WTC11 (cell line): ENCODE data around the gene SLC26A5. TPM values are rescaled to one million over a fixed set of nuclear protein-coding genes. Genes with fewer than 3 reads are reported as not detected.

ENCODE experiments used
- ATAC-seq: fragments of 200-7000 bp; cut with Tn5 transposase; 2 replicates; pipeline ENCODE4 v1.10.0; 2021; ENCODE audit warnings: mild to moderate bottlenecking, moderate library complexity
- CTCF ChIA-PET: fragments of 300-600 bp; sonication (Branson Sonifier 250); formaldehyde crosslinking; loops from one replicate; lab custom pipeline; 2021; ENCODE audit warnings: antibody characterized with exemption; lab: Charles Lee
- POLR2A ChIA-PET: fragments of 350-600 bp; sonication (Branson Sonifier 250); formaldehyde crosslinking; loops from one replicate; lab custom pipeline; 2021; ENCODE audit warnings: antibody characterized with exemption; lab: Charles Lee
- DNase-seq: peaks from one replicate; pipeline ENCODE4 v3.0.0; 2021; ENCODE audit warnings: low spot score
- H3K27ac Mint-ChIP-seq: 2 replicates; pipeline ENCODE4 v1.8.0; 2021; ENCODE audit warnings: mixed read lengths
- H3K27me3 Mint-ChIP-seq: 2 replicates; pipeline ENCODE4 v1.8.0; 2021; ENCODE audit warnings: low read depth, mild to moderate bottlenecking, moderate library complexity, mixed read lengths
- H3K36me3 Mint-ChIP-seq: 2 replicates; pipeline ENCODE4 v1.8.0; 2021; ENCODE audit warnings: mixed read lengths
- H3K4me1 Mint-ChIP-seq: 2 replicates; pipeline ENCODE4 v1.8.0; 2022; ENCODE audit warnings: mixed read lengths
- H3K4me3 Mint-ChIP-seq: 2 replicates; pipeline ENCODE4 v1.8.0; 2021; ENCODE audit warnings: mild to moderate bottlenecking, moderate library complexity, mixed read lengths
- H3K9me3 Mint-ChIP-seq: 2 replicates; pipeline ENCODE4 v1.8.0; 2021; ENCODE audit warnings: mixed read lengths
- FOXJ3 ChIP-seq: sonication (generic); formaldehyde crosslinking; IDR thresholded peaks from 2 replicates; pipeline ENCODE4 v1.9.0; 2021; ENCODE audit warnings: missing genetic modification reagents, mild to moderate bottlenecking, borderline replicate concordance
- GTF2I ChIP-seq: fragments of 250-450 bp; sonication (Bioruptor Pico); conservative IDR thresholded peaks from 2 replicates; pipeline ENCODE4 v1.4.0; 2021; ENCODE audit warnings: mild to moderate bottlenecking
- JAZF1 ChIP-seq: fragments of 250-450 bp; sonication (Bioruptor Pico); IDR thresholded peaks from 2 replicates; pipeline ENCODE4 v1.9.0; 2021; ENCODE audit warnings: moderate library complexity, mild to moderate bottlenecking, inconsistent platforms
- JUN ChIP-seq: sonication (generic); formaldehyde crosslinking; IDR thresholded peaks from 2 replicates; pipeline ENCODE4 v1.8.0; 2023; ENCODE audit warnings: mild to moderate bottlenecking, missing genetic modification reagents
- MXD4 ChIP-seq: fragments of 250-450 bp; sonication (Bioruptor Pico); IDR thresholded peaks from 2 replicates; pipeline ENCODE4 v1.8.0; 2021; ENCODE audit warnings: mild to moderate bottlenecking, moderate library complexity, borderline replicate concordance
- NR3C1 ChIP-seq: sonication (generic); formaldehyde crosslinking; conservative IDR thresholded peaks from 2 replicates; pipeline ENCODE4 v1.8.1; 2023; ENCODE audit warnings: low read depth, mild to moderate bottlenecking, missing genetic modification reagents
- SMAD4 ChIP-seq: sonication (generic); formaldehyde crosslinking; IDR thresholded peaks from 2 replicates; pipeline ENCODE4 v1.8.0; 2022; ENCODE audit warnings: mild to moderate bottlenecking, missing genetic modification reagents
- ZNF263 ChIP-seq: sonication (generic); formaldehyde crosslinking; IDR thresholded peaks from 2 replicates; pipeline ENCODE4 v1.8.1; 2022; ENCODE audit warnings: low read depth, mild to moderate bottlenecking, moderate library complexity, missing genetic modification reagents
- total RNA-seq: library from RNA; stranded (reverse); gene quantifications from 3 replicates; pipeline ENCODE4 v1.2.3, GENCODE V29; 2021
- TF ChIP-seq, protein P1 (sequence below): fragments of 250-450 bp; sonication (Bioruptor Pico); conservative IDR thresholded peaks from 2 replicates; pipeline ENCODE4 v1.9.0; 2021; ENCODE audit warnings: mild to moderate bottlenecking
- TF ChIP-seq, protein P2 (sequence below): sonication (generic); formaldehyde crosslinking; IDR thresholded peaks from 2 replicates; pipeline ENCODE4 v1.8.1; 2022; ENCODE audit warnings: low read depth, mild to moderate bottlenecking, moderate library complexity, missing genetic modification reagents, borderline replicate concordance
- TF ChIP-seq, protein P3 (sequence below): sonication (generic); formaldehyde crosslinking; IDR thresholded peaks from 2 replicates; pipeline ENCODE4 v1.8.1; 2022; ENCODE audit warnings: mild to moderate bottlenecking, missing genetic modification reagents, moderate library complexity, borderline replicate concordance
- TF ChIP-seq, protein P4 (sequence below): fragments of 250-450 bp; sonication (Bioruptor Pico); IDR thresholded peaks from 2 replicates; pipeline ENCODE4 v1.9.0; 2021; ENCODE audit warnings: mild to moderate bottlenecking
- TF ChIP-seq, protein P5 (sequence below): sonication (generic); formaldehyde crosslinking; IDR thresholded peaks from 2 replicates; pipeline ENCODE4 v1.8.1; 2022; ENCODE audit warnings: missing genetic modification reagents, borderline replicate concordance
- TF ChIP-seq, protein P6 (sequence below): sonication (generic); formaldehyde crosslinking; IDR thresholded peaks from 2 replicates; pipeline ENCODE4 v1.8.1; 2023; ENCODE audit warnings: mild to moderate bottlenecking, missing genetic modification reagents, moderate library complexity

SLC26A5 gene
- total RNA-seq, 1 experiment from 2014 or later = 0.15 TPM

DNA sequence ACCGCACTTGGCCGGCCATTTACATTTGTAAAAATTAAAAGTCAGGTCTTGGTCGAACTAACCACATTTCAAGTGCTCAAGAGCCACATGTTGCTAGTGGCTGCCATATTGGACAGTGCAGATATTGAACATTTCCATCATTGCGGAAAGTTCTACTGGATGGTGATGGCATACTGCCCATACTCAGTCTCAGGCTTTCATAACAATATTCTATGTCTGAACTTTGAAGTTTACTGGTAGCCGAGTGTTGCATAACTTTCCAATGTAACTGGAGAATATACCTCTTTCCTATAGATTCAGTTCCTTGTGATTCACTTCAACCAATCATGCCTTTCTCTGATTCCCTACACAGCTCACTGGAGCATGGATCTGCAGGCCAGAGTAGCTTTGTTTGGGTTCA is 54.9 kb downstream of the SLC26A5 start (continued):
- TF ChIP-seq, protein P1, sequence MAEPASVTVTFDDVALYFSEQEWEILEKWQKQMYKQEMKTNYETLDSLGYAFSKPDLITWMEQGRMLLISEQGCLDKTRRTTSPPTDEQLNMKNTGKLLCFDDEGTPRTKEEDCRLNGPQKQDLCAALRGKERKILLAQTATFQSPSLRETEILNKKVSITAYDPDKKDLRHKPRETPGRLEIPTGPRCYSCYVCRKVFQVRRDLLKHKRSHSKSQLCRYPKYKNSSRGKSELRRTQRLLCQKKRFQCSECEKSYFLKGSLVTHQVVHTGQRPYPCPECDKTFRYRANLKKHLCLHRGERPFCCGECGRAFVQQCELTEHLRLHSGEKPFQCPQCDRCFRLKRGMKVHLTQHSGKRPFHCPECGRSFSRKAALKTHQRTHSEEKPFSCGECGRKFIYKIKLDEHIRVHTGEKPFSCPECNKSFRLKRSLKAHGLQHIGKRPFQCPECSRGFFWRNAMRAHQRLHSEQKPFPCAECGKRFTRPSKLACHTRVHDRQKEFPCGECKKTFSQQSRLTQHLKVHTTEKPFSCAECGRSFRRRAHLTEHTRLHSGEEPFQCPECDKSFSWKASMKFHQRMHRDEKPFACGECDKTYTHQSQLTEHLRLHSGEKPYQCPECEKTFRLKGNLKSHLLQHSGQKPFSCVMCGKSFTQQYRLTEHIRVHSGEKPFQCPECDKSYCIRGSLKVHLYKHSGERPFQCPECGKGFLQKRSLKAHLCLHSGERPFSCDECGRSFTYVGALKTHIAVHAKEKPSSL (CRISPR knock-in tag) = no peak
- no peak for TF ChIP-seq SMAD4 (CRISPR knock-in tag)

DNA sequence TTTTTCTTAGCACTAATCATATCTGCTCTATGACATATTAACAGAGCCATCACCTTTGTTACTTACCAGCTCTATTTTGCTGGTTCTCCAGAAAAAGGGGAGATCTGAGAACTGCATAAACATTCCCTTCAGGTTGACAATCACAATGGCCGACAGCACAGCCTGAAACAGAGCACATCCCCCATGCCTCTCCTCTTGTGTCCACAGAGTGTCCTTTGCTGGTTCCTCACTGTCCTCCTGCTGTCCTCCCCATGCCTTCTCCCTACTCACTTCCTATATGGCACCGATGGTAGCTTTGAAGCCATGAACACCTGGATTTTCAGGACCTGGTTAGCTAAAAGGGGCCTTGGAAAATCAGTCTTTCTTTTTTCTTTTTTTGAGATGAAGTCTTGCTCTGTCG is 56.7 kb downstream of the SLC26A5 start:
- Mint-ChIP-seq H3K27me3 (no peaks in the 10 kb centered on the region), H3K27ac (no peak overlapping the region), H3K4me1 (no peaks in the 10 kb centered on the region), H3K9me3 (no peaks in the 10 kb centered on the region), H3K36me3 (no peaks in the 10 kb centered on the region), H3K4me3 (no peak overlapping the region)
- TF ChIP-seq, protein P2, sequence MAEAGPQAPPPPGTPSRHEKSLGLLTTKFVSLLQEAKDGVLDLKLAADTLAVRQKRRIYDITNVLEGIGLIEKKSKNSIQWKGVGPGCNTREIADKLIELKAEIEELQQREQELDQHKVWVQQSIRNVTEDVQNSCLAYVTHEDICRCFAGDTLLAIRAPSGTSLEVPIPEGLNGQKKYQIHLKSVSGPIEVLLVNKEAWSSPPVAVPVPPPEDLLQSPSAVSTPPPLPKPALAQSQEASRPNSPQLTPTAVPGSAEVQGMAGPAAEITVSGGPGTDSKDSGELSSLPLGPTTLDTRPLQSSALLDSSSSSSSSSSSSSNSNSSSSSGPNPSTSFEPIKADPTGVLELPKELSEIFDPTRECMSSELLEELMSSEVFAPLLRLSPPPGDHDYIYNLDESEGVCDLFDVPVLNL (CRISPR knock-in tag) = no peak
- TF ChIP-seq, protein P3, sequence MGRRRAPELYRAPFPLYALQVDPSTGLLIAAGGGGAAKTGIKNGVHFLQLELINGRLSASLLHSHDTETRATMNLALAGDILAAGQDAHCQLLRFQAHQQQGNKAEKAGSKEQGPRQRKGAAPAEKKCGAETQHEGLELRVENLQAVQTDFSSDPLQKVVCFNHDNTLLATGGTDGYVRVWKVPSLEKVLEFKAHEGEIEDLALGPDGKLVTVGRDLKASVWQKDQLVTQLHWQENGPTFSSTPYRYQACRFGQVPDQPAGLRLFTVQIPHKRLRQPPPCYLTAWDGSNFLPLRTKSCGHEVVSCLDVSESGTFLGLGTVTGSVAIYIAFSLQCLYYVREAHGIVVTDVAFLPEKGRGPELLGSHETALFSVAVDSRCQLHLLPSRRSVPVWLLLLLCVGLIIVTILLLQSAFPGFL (CRISPR knock-in tag) = no peak
- TF ChIP-seq JUN (CRISPR knock-in tag) = no peak
- no peak for ATAC-seq
- no peak for DNase-seq
- CTCF ChIA-PET = no interaction called here
- POLR2A ChIA-PET = no interaction called here

DNA sequence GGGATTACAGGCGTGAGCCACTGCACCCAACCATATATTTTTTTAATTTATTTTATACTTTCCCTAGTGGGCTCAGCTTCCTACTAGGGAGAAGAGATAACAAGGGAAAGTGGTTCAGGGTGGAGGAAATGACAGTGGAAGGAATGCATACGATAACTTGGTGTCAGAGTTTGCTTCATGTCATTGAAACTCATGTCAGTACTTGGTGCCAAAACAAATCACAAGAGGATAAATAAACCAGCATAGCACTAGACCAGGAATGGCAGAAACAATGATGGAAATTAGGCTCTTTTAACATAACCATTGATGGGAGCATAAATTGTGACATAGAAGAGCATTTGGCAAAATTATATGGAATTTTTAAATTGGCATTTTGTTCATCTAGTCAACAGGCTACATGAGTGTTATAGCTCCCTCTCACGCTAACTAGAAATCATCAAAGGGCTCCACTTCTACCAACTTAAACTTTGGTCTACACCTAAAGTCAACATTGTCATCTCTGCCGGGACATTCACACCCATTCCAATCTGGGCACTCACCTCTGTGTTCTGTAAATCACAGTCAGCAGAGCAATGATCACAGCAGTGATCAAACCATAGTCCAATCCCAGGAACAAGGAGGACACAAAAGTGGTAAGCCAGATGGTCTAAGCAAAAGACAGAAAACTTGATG is 57.4 kb downstream of the SLC26A5 start:
- TF ChIP-seq, protein P4, sequence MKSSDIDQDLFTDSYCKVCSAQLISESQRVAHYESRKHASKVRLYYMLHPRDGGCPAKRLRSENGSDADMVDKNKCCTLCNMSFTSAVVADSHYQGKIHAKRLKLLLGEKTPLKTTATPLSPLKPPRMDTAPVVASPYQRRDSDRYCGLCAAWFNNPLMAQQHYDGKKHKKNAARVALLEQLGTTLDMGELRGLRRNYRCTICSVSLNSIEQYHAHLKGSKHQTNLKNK = no peak
- no peak for TF ChIP-seq MXD4 (CRISPR knock-in tag)
- TF ChIP-seq, protein P3 (CRISPR knock-in tag) = no peak
- no peak for TF ChIP-seq ZNF263 (CRISPR knock-in tag)
- TF ChIP-seq FOXJ3 (CRISPR knock-in tag) = no peak
- TF ChIP-seq NR3C1 = no peak
- TF ChIP-seq, protein P5, sequence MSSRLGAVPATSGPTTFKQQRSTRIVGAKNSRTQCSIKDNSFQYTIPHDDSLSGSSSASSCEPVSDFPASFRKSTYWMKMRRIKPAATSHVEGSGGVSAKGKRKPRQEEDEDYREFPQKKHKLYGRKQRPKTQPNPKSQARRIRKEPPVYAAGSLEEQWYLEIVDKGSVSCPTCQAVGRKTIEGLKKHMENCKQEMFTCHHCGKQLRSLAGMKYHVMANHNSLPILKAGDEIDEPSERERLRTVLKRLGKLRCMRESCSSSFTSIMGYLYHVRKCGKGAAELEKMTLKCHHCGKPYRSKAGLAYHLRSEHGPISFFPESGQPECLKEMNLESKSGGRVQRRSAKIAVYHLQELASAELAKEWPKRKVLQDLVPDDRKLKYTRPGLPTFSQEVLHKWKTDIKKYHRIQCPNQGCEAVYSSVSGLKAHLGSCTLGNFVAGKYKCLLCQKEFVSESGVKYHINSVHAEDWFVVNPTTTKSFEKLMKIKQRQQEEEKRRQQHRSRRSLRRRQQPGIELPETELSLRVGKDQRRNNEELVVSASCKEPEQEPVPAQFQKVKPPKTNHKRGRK (CRISPR knock-in tag) = no peak
- TF ChIP-seq, protein P6, sequence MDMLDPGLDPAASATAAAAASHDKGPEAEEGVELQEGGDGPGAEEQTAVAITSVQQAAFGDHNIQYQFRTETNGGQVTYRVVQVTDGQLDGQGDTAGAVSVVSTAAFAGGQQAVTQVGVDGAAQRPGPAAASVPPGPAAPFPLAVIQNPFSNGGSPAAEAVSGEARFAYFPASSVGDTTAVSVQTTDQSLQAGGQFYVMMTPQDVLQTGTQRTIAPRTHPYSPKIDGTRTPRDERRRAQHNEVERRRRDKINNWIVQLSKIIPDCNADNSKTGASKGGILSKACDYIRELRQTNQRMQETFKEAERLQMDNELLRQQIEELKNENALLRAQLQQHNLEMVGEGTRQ = no peak
- no peak for TF ChIP-seq GTF2I (CRISPR knock-in tag)
- TF ChIP-seq JAZF1 (CRISPR knock-in tag) = no peak
- Mint-ChIP-seq H3K27me3 (no peaks in the 10 kb centered on the region), H3K9me3 (no peaks in the 10 kb centered on the region), H3K4me1 (no peaks in the 10 kb centered on the region), H3K36me3 (no peaks in the 10 kb centered on the region), H3K27ac (no peak overlapping the region), H3K4me3 (no peak overlapping the region)
- ChIA-PET POLR2A (no interaction called here), CTCF (no interaction called here)
- DNase-seq = no peak
- no peak for ATAC-seq
